Stimulated activated naive B cell treated with anti-CD40 and anti-IgM and Interleukin-4, amounts not matched to agents 10 μg/mL and 1 μg/mL and 100 μg/mL, for 72 hours (primary cell): ENCODE results near the gene GTPBP4.

ENCODE experiments used
- ATAC-seq, 2 donors: fragments of 150-1000 bp; cut with Tn5 transposase; replicated peaks; 2 replicates each; pipeline ENCODE4 v1.10.0; 2021; ENCODE audit warnings: moderate library complexity in 1 of 2
- DNase-seq: peaks from one replicate; pipeline ENCODE4 v3.0.0; 2021
- H3K27ac Mint-ChIP-seq: one replicate; pipeline ENCODE4 v1.8.0; 2022; ENCODE audit warnings: mild to moderate bottlenecking, mixed read lengths
- H3K27me3 Mint-ChIP-seq, 2 donors: one replicate each; pipeline ENCODE4 v1.8.0; 2022; ENCODE audit warnings: mixed read lengths in 2 of 2
- H3K36me3 Mint-ChIP-seq, 2 donors: one replicate each; pipeline ENCODE4 v1.8.0; 2022; ENCODE audit warnings: mixed read lengths in 2 of 2, mild to moderate bottlenecking in 1 of 2
- H3K4me1 Mint-ChIP-seq, 2 donors: one replicate each; pipeline ENCODE4 v1.8.0; 2022; ENCODE audit warnings: mixed read lengths in 2 of 2, mild to moderate bottlenecking in 1 of 2
- H3K4me3 Mint-ChIP-seq, 2 donors: one replicate each; pipeline ENCODE4 v1.8.0; 2022; ENCODE audit warnings: mild to moderate bottlenecking in 2 of 2, mixed read lengths in 2 of 2, moderate library complexity in 1 of 2
- H3K9me3 Mint-ChIP-seq, 2 donors: one replicate each; pipeline ENCODE4 v1.8.0; 2022; ENCODE audit warnings: mixed read lengths in 2 of 2, mild to moderate bottlenecking in 1 of 2

Gene GTPBP4

GRCh38 chr10:958106-958505 lies 30.1 kb upstream of the GTPBP4 start:
- no peak overlapping the region for H3K27ac Mint-ChIP-seq
- H3K27me3 Mint-ChIP-seq: peaks cover 20 to 33% of the 10 kb centered on the region in 2 donors
- ATAC-seq (peak in 1 of 2 donors; percentile 29), DNase-seq (no peak)
- no peaks in the 10 kb centered on the region for H3K4me1 Mint-ChIP-seq
- H3K36me3 Mint-ChIP-seq: peaks cover 0 to 2% of the 10 kb centered on the region in 2 donors
- no peaks in the 10 kb centered on the region for H3K9me3 Mint-ChIP-seq
- H3K4me3 Mint-ChIP-seq: no peak overlapping the region

GRCh38 chr10:958856-959255 lies 29.4 kb upstream of the GTPBP4 start:
- Mint-ChIP-seq H3K4me1 (no peaks in the 10 kb centered on the region), H3K9me3 (no peaks in the 10 kb centered on the region), H3K36me3 (peaks cover 0 to 2% of the 10 kb centered on the region in 2 donors), H3K4me3 (no peak overlapping the region), H3K27me3 (peaks cover 20 to 29% of the 10 kb centered on the region in 2 donors), H3K27ac (no peak overlapping the region)
- DNase-seq (no peak), ATAC-seq (no peak)

GRCh38 chr10:962342-962741 lies 25.9 kb upstream of the GTPBP4 start:
- H3K4me3 Mint-ChIP-seq: no peak overlapping the region

GRCh38 chr10:963186-963585 lies 25.0 kb upstream of the GTPBP4 start:
- no peak for DNase-seq
- peaks cover 0 to 4% of the 10 kb centered on the region in 2 donors for H3K9me3 Mint-ChIP-seq
- no peaks in the 10 kb centered on the region for H3K4me1 Mint-ChIP-seq
- ATAC-seq: no peak
- H3K36me3 Mint-ChIP-seq: no peaks in the 10 kb centered on the region
- no peak overlapping the region for H3K4me3 Mint-ChIP-seq
- no peak overlapping the region for H3K27ac Mint-ChIP-seq
- H3K27me3 Mint-ChIP-seq: peaks cover 19 to 26% of the 10 kb centered on the region in 2 donors

More at GRCh38 chr10:962342-962741, 25.9 kb upstream of the GTPBP4 start:
- no peaks in the 10 kb centered on the region for H3K4me1 Mint-ChIP-seq
- H3K27ac Mint-ChIP-seq: no peak overlapping the region
- peaks cover 22 to 26% of the 10 kb centered on the region in 2 donors for H3K27me3 Mint-ChIP-seq
- peaks cover 0 to 4% of the 10 kb centered on the region in 2 donors for H3K9me3 Mint-ChIP-seq
- H3K36me3 Mint-ChIP-seq: no peaks in the 10 kb centered on the region
- ATAC-seq (no peak), DNase-seq (no peak)

- ATAC-seq (no peak), DNase-seq (no peak)
- Mint-ChIP-seq H3K9me3 (peaks cover 0 to 4% of the 10 kb centered on the region in 2 donors), H3K4me1 (no peaks in the 10 kb centered on the region), H3K4me3 (no peak overlapping the region), H3K27ac (no peak overlapping the region), H3K27me3 (peaks cover 18 to 27% of the 10 kb centered on the region in 2 donors), H3K36me3 (no peaks in the 10 kb centered on the region)
Observed at GRCh38 chr10:963655-964054, 24.6 kb upstream of the GTPBP4 start.

- DNase-seq (no peak), ATAC-seq (no peak)
- Mint-ChIP-seq H3K9me3 (peaks cover 0 to 4% of the 10 kb centered on the region in 2 donors), H3K4me3 (no peak overlapping the region), H3K27ac (no peak overlapping the region), H3K4me1 (no peaks in the 10 kb centered on the region), H3K27me3 (peaks cover 20 to 28% of the 10 kb centered on the region in 2 donors), H3K36me3 (no peaks in the 10 kb centered on the region)
Observed at GRCh38 chr10:964321-964987, 23.8 kb upstream of the GTPBP4 start.

- H3K4me1 Mint-ChIP-seq: no peaks in the 10 kb centered on the region
- peaks cover 21 to 24% of the 10 kb centered on the region in 2 donors for H3K27me3 Mint-ChIP-seq
- no peak overlapping the region for H3K4me3 Mint-ChIP-seq
- DNase-seq (no peak), ATAC-seq (no peak)
- H3K27ac Mint-ChIP-seq: no peak overlapping the region
- peaks cover 0 to 4% of the 10 kb centered on the region in 2 donors for H3K9me3 Mint-ChIP-seq
- no peaks in the 10 kb centered on the region for H3K36me3 Mint-ChIP-seq
Observed at GRCh38 chr10:964988-965417, 23.2 kb upstream of the GTPBP4 start.

GRCh38 chr10:966466-967235 lies 21.6 kb upstream of the GTPBP4 start:
- DNase-seq: no peak
- Mint-ChIP-seq H3K4me3 (no peak overlapping the region), H3K9me3 (peaks cover 0 to 4% of the 10 kb centered on the region in 2 donors), H3K4me1 (no peaks in the 10 kb centered on the region), H3K36me3 (no peaks in the 10 kb centered on the region), H3K27ac (no peak overlapping the region), H3K27me3 (peaks cover 18 to 21% of the 10 kb centered on the region in 2 donors)
- ATAC-seq: no peak

- H3K27ac Mint-ChIP-seq: no peak overlapping the region
Observed at GRCh38 chr10:968546-969199, 19.6 kb upstream of the GTPBP4 start.

GRCh38 chr10:969473-970150 lies 18.6 kb upstream of the GTPBP4 start:
- Mint-ChIP-seq H3K27me3 (peaks cover 18 to 21% of the 10 kb centered on the region in 2 donors), H3K4me3 (no peak overlapping the region), H3K36me3 (no peaks in the 10 kb centered on the region), H3K9me3 (peaks cover 4% of the 10 kb centered on the region in 2 donors), H3K27ac (no peak overlapping the region), H3K4me1 (peaks cover 1 to 9% of the 10 kb centered on the region in 2 donors)
- DNase-seq (no peak), ATAC-seq (no peak)

More at GRCh38 chr10:968546-969199, 19.6 kb upstream of the GTPBP4 start:
- peaks cover 18 to 21% of the 10 kb centered on the region in 2 donors for H3K27me3 Mint-ChIP-seq
- H3K36me3 Mint-ChIP-seq: no peaks in the 10 kb centered on the region
- DNase-seq: no peak
- ATAC-seq: no peak
- peaks cover 0 to under 1% of the 10 kb centered on the region in 2 donors for H3K4me1 Mint-ChIP-seq
- peaks cover 4% of the 10 kb centered on the region in 2 donors for H3K9me3 Mint-ChIP-seq
- no peak overlapping the region for H3K4me3 Mint-ChIP-seq

- peaks cover 4% of the 10 kb centered on the region in 2 donors for H3K9me3 Mint-ChIP-seq
Observed at GRCh38 chr10:970311-971149, 17.7 kb upstream of the GTPBP4 start.

GRCh38 chr10:971150-971542 lies 17.1 kb upstream of the GTPBP4 start:
- Mint-ChIP-seq H3K36me3 (no peaks in the 10 kb centered on the region), H3K4me1 (peaks cover 1 to 9% of the 10 kb centered on the region in 2 donors), H3K4me3 (no peak overlapping the region), H3K27ac (no peak overlapping the region), H3K9me3 (peaks cover 4% of the 10 kb centered on the region in 2 donors), H3K27me3 (peaks cover 12 to 18% of the 10 kb centered on the region in 2 donors)
- DNase-seq: no peak
- no peak for ATAC-seq

More at GRCh38 chr10:970311-971149, 17.7 kb upstream of the GTPBP4 start:
- H3K4me3 Mint-ChIP-seq: no peak overlapping the region
- no peak overlapping the region for H3K27ac Mint-ChIP-seq
- no peak for DNase-seq
- ATAC-seq: no peak
- H3K27me3 Mint-ChIP-seq: peaks cover 17 to 18% of the 10 kb centered on the region in 2 donors
- H3K4me1 Mint-ChIP-seq: peaks cover 1 to 9% of the 10 kb centered on the region in 2 donors
- H3K36me3 Mint-ChIP-seq: no peaks in the 10 kb centered on the region

- DNase-seq (no peak), ATAC-seq (no peak)
- Mint-ChIP-seq H3K9me3 (peaks cover 4 to 6% of the 10 kb centered on the region in 2 donors), H3K27me3 (peaks cover 10 to 18% of the 10 kb centered on the region in 2 donors), H3K4me1 (peaks cover 1 to 9% of the 10 kb centered on the region in 2 donors), H3K36me3 (peaks cover 3 to 4% of the 10 kb centered on the region in 2 donors), H3K27ac (no peak overlapping the region), H3K4me3 (no peak overlapping the region)
Observed at GRCh38 chr10:971613-972012, 16.6 kb upstream of the GTPBP4 start.
